ENCODE data around the gene EDIL3.

Gene EDIL3

GRCh38 chr5:83917261-83917908, 467.3 kb downstream of the EDIL3 start:
- no peak for DNase-seq (ENCODE audit: low read depth)
- TF ChIP-seq CTCF (conservative IDR thresholded peaks at IDR 0.05; ENCODE audit: low read depth, low read length): no peak
- no peak overlapping the region for H3K4me3 ChIP-seq (ENCODE audit: low read depth, low read length)

DNA sequence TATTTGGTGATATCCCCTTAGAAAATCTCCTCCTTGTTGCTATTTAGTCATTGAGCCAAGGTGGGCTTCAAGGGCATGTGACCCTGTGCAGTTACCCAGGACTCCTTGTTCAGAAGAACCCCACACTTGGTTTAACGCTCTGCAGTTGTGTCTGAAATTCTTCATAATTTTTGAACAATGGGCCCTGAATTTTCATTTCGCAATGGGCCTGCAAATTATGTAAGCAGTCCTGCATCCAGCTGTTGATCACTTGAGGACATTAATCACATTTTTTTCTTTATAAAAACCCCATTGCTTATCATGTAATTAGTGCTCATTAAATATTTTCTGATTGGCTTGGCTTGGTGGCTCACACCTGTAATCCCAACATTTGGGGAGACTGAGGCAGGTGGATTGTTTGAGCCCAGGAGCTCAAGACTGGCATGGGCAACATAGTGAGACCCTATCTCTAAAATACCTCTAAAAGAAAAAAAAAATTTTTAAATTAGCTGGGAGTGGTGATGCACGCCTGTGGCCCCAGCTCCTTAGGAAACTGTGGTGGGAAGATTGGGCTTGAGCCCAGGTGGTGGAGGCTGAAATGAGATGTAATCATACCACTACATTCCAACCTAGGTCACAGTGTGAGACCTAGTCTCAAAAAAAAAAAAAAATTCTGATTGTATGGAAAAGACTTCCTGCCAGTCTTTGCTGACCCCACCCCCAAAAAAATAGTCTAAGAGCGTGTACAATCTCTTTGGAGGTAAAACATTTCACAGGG, 469.8 kb downstream of the EDIL3 start:
- TF ChIP-seq CTCF (conservative IDR thresholded peaks at IDR 0.05; ENCODE audit: low read depth, low read length): no peak
- DNase-seq (ENCODE audit: low read depth): peak; percentile 57
- no peak overlapping the region for H3K4me3 ChIP-seq (ENCODE audit: low read depth, low read length)

- H3K4me3 ChIP-seq (ENCODE audit: low read depth, low read length): no peak overlapping the region
- DNase-seq (ENCODE audit: low read depth): peak; percentile 77
- TF ChIP-seq CTCF (conservative IDR thresholded peaks at IDR 0.05; ENCODE audit: low read depth, low read length): no peak
These were observed 470.5 kb downstream of the EDIL3 start for GRCh38 chr5:83914199-83914598.

DNA sequence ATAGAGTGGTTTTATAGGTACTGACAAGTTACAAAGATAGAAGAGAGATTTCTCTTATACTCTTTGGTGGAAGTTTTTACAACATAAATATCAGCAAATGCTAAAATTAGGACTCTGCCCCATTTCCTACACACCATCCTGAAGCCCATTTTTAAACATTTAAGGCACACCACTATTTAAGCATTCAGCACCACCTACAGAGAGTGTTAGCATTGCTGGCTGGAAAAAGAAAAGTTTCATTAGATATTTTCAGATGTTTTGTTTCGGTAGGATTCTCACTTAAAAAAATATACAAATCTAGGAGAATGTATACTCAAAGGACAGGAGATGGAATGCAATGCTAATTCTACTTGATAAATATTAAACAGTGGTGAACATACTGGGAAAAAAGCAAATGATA, 471.1 kb downstream of the EDIL3 start:
- peak; percentile 40 for DNase-seq (ENCODE audit: low read depth)
- peak; percentile 36 for TF ChIP-seq CTCF (conservative IDR thresholded peaks at IDR 0.05; ENCODE audit: low read depth, low read length)
- H3K4me3 ChIP-seq (ENCODE audit: low read depth, low read length): no peak overlapping the region

DNA sequence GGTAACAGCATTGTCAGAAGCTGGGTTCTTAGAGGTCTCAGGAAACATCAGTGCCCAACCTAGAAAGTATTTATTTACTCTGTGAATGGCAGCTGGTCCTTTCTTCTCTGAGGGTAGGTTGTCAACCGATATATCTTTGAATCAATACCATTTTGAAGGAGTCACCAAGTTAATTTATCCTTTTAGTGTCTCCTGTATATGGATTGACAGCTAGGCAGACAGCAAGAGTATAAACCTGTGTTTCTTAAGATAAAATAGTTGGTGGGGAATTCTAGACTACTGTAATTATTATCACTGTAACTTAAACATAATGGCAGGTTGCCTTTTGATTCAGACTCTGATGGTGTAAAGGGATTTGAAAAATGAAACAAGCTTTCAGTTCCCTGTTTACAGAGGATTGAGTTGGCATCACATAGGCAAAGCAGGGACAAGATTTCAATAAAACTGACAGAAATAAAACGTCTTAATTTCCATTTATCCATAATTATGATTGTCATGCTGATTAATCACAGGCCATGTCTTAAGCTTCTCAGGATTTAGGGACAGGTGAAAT, 473.2 kb downstream of the EDIL3 start:
- no peak for DNase-seq (ENCODE audit: low read depth)
- no peak overlapping the region for H3K4me3 ChIP-seq (ENCODE audit: low read depth, low read length)
- no peak for TF ChIP-seq CTCF (conservative IDR thresholded peaks at IDR 0.05; ENCODE audit: low read depth, low read length)

DNA sequence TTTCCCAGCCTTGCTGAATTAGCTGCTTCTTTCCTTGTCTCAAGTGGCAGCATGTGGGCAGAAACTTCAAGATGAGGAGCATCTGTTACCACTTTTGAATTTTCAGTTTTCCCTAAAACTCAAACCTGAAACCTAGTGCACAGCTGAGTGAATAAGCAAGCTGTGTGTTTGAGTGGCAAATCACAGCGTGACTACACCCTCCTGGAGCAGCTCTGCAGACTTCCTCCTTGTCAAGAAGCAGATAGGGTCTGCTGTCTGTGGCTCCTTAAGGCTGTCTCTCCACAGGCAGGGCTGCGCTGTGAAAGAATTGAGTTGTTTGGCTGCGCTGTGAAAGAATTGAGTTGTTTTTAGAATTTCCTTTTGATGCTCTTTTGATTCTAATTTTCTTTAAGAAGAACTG, 484.4 kb downstream of the EDIL3 start:
- TF ChIP-seq CTCF (conservative IDR thresholded peaks at IDR 0.05; ENCODE audit: low read depth, low read length): peak; percentile 6
- H3K4me3 ChIP-seq (ENCODE audit: low read depth, low read length): no peak overlapping the region
- peak; percentile 51 for DNase-seq (ENCODE audit: low read depth)
